HG03558 (cell line): ENCODE data around the gene GNRH2.
"Not testable (repeated sequence)": the region's sequence is repeated elsewhere in the genome, so short reads cannot be mapped to it uniquely, and the experiment has no call there.

Experiments used
- ATAC-seq: cut with Tn5 transposase; IDR thresholded peaks from one replicate; pipeline ENCODE4 v1.9.1; 2021; ENCODE audit warnings: moderate number of reproducible peaks; ENCODE audit not compliant: unreplicated experiment; ENCODE audit errors: extremely low read depth

Gene GNRH2

GRCh38 chr20:3043322-3043721 lies at the start of gene GNRH2:
TSS of gene GNRH2 (plus strand) at chr20:3043622. CDS start at chr20:3044415, 793 bp downstream.
- ATAC-seq = no peak

- no peak for ATAC-seq
Measured at GRCh38 chr20:2995796-2996195, 47.6 kb upstream of the GNRH2 start.

GRCh38 chr20:2998728-2999127 lies 44.7 kb upstream of the GNRH2 start:
- no peak for ATAC-seq

GRCh38 chr20:3000852-3001523 lies 42.4 kb upstream of the GNRH2 start:
- ATAC-seq = no peak

GRCh38 chr20:3003416-3003815 lies 40.0 kb upstream of the GNRH2 start:
- no peak for ATAC-seq

GRCh38 chr20:3010985-3011723 lies 32.3 kb upstream of the GNRH2 start:
- ATAC-seq = no peak

- ATAC-seq = no peak
Measured at GRCh38 chr20:3011752-3012151, 31.7 kb upstream of the GNRH2 start.

- no peak for ATAC-seq
Measured at GRCh38 chr20:3013771-3014170, 29.7 kb upstream of the GNRH2 start.

- no peak for ATAC-seq
Measured at GRCh38 chr20:3014179-3014578, 29.2 kb upstream of the GNRH2 start.

GRCh38 chr20:3014662-3015061 lies 28.8 kb upstream of the GNRH2 start:
- no peak for ATAC-seq

- not testable (repeated sequence) for ATAC-seq
Measured at GRCh38 chr20:3015302-3015701, 28.1 kb upstream of the GNRH2 start.

GRCh38 chr20:3021327-3021726 lies 22.1 kb upstream of the GNRH2 start:
- ATAC-seq = no peak

GRCh38 chr20:3021777-3022176 lies 21.6 kb upstream of the GNRH2 start:
- ATAC-seq = no peak

GRCh38 chr20:3022559-3023490 lies 20.6 kb upstream of the GNRH2 start:
- not testable (repeated sequence) for ATAC-seq

GRCh38 chr20:3027987-3028386 lies 15.4 kb upstream of the GNRH2 start:
- no peak for ATAC-seq

GRCh38 chr20:3031524-3032147 lies 11.8 kb upstream of the GNRH2 start:
- ATAC-seq = no peak

- ATAC-seq = no peak
Measured at GRCh38 chr20:3032624-3033023, 10.8 kb upstream of the GNRH2 start.

GRCh38 chr20:3037654-3038053 lies 5.8 kb upstream of the GNRH2 start:
- no peak for ATAC-seq

- no peak for ATAC-seq
Measured at GRCh38 chr20:3038454-3038853, 5.0 kb upstream of the GNRH2 start.

GRCh38 chr20:3039426-3039825 lies 4.0 kb upstream of the GNRH2 start:
- no peak for ATAC-seq
